ENCODE data around the gene PAK5. TPM values are rescaled to one million over a fixed set of nuclear protein-coding genes. Genes with fewer than 3 reads are reported as not detected.

Gene PAK5
- total and polyA plus RNA-seq, 2 donors = 0.19 to 0.75 TPM

DNA sequence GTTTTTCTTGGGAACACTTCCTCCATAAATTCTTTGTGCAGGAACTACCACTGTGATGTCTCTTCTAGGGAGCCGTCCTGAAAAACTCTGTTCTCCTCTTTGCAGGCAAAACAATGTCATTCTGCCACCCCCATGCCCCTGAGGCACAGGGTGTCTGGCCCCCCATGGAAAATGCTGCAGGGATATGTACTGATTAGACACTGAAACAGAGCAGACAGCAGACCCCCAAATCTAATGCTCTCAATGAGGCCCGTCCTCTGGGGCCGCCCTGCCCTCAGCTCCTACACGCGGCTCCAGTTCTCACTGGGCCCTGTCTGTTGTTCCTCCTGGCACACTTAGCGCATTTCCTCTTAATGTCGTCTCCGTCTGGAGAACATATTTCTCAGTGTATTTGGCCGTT is 227.0 kb downstream of the PAK5 start:
- H3K9me3 ChIP-seq (ENCODE audit: control insufficient read depth in 2 of 2, insufficient read depth in 1 of 2, low read length in 1 of 2) = no peaks in the 10 kb centered on the region
- H3K4me3 ChIP-seq (ENCODE audit: low read length in 2 of 2) = no peak overlapping the region
- no peak overlapping the region for H3K27ac ChIP-seq (ENCODE audit: low read depth in 1 of 2, low read length in 1 of 2)
- no peaks in the 10 kb centered on the region for H3K4me1 ChIP-seq (ENCODE audit: control insufficient read depth in 2 of 2, insufficient read depth in 2 of 2, low read length in 2 of 2)
- WGBS = 89% methylated on average over 9 of the region's 9 CpGs
- H3K36me3 ChIP-seq (ENCODE audit: control insufficient read depth in 2 of 2, insufficient read depth in 2 of 2, low read length in 1 of 2) = no peaks in the 10 kb centered on the region
- DNase-seq (ENCODE audit: low read depth in 6 of 9, low spot score in 9 of 9) = no peak
- no peaks in the 10 kb centered on the region for H3K27me3 ChIP-seq (ENCODE audit: control insufficient read depth in 2 of 2, insufficient read depth in 1 of 2, low read length in 1 of 2)

DNA sequence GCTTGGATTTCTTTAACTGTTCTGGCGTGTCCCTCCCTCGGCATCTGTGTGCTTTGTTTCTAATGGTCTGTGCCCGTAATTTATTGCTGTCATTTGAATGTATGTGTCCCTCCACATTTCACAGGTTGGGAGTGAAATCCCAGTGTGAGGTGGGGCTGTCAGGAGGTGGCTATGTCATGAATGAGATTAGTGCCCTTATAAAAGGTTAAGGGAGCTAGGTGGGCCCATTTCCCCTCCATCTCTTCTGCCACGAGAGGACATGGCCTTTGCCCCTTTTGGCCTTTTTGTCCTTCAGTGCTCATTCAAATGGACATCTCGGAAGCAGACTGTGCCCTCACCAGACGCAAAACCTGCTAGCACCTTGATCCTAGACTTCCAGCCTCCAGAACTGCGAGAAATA is 228.2 kb downstream of the PAK5 start:
- H3K9me3 ChIP-seq (ENCODE audit: control insufficient read depth in 2 of 2, insufficient read depth in 1 of 2, low read length in 1 of 2) = no peaks in the 10 kb centered on the region

DNA sequence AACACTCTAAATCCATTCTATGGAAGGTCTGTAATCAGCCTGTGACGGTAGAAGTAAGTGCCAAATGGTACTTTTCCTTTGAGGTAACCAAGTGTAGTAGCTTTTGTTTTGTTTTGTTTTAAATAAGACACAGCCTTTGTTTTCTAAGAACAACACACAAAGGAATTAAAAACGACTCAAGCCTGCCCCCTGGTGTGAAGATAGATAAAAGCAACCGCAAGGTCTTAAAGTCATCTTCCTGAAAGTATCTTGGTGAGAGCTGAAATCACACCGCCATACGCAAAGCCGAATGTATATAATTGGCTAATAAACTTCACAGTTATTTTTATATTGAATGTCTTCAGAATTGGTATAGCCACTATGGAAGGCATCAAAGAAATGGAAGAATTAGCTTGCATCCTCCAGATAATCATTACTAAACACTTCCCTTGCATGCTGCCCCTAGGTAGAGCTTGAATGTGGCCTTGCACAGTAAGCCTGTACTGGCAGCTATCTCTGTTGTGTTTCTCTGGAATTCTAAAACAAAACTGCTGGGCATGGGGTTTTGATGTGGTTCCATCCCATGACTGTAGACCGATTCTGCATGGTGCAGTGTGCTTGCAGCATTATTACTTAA is 228.9 kb downstream of the PAK5 start:
- no peak overlapping the region for H3K4me3 ChIP-seq (ENCODE audit: low read length in 2 of 2)
- no peaks in the 10 kb centered on the region for H3K9me3 ChIP-seq (ENCODE audit: control insufficient read depth in 2 of 2, insufficient read depth in 1 of 2, low read length in 1 of 2)
- H3K4me1 ChIP-seq (ENCODE audit: control insufficient read depth in 2 of 2, insufficient read depth in 2 of 2, low read length in 2 of 2) = no peaks in the 10 kb centered on the region
- H3K27ac ChIP-seq (ENCODE audit: low read depth in 1 of 2, low read length in 1 of 2) = no peak overlapping the region
- no peaks in the 10 kb centered on the region for H3K27me3 ChIP-seq (ENCODE audit: control insufficient read depth in 2 of 2, insufficient read depth in 1 of 2, low read length in 1 of 2)
- 31% methylated on average over 7 of the region's 7 CpGs for WGBS
- peak; percentile 26 to 79 (median 47) for DNase-seq (ENCODE audit: low read depth in 6 of 9, low spot score in 9 of 9)
- H3K36me3 ChIP-seq (ENCODE audit: control insufficient read depth in 2 of 2, insufficient read depth in 2 of 2, low read length in 1 of 2) = no peaks in the 10 kb centered on the region

More for the DNA sequence above, 228.2 kb downstream of the PAK5 start:
- no peak for DNase-seq (ENCODE audit: low read depth in 6 of 9, low spot score in 9 of 9)
- 82% methylated on average over 7 of the region's 7 CpGs for WGBS
- Histone ChIP-seq H3K27ac (ENCODE audit: low read depth in 1 of 2, low read length in 1 of 2) (no peak overlapping the region), H3K36me3 (ENCODE audit: control insufficient read depth in 2 of 2, insufficient read depth in 2 of 2, low read length in 1 of 2) (no peaks in the 10 kb centered on the region), H3K4me3 (ENCODE audit: low read length in 2 of 2) (no peak overlapping the region), H3K4me1 (ENCODE audit: control insufficient read depth in 2 of 2, insufficient read depth in 2 of 2, low read length in 2 of 2) (no peaks in the 10 kb centered on the region), H3K27me3 (ENCODE audit: control insufficient read depth in 2 of 2, insufficient read depth in 1 of 2, low read length in 1 of 2) (no peaks in the 10 kb centered on the region)

DNA sequence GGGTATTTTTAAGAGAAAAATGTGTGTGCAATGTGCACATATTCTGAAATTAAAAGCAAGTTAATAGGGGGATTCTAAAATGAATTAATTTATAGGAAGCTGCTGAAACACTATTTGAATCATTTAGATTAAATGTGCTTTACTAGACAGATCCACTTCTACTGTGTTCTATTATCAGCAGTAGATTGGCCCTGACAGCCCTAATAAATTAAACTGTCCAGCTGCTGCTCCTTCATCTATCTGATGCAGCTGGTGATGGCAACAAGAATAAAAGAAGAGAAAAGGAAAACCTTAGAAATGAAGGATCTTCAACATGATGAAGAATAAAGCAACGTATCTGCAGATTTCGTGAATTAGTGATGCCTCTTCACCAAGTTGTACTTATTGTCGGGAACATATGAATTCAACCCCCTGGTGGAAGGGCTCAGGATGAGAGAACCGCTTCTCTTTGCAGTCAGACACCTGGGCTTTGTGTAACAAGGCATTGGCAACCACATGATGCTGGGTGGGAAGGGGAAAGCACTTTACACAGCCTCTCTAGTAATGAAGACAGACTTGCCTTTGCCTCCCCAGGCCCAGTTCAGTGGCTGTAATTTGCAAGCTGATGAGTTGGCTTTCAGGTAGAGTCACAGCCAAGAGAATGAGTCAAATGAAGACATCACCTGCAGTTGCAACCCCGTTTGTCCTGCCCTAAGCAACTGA is 230.1 kb downstream of the PAK5 start:
- no peak overlapping the region for H3K4me3 ChIP-seq (ENCODE audit: low read length in 2 of 2)
- 95% methylated on average over 5 of the region's 5 CpGs for WGBS
- H3K27me3 ChIP-seq (ENCODE audit: control insufficient read depth in 2 of 2, insufficient read depth in 1 of 2, low read length in 1 of 2) = no peaks in the 10 kb centered on the region
- no peak overlapping the region for H3K27ac ChIP-seq (ENCODE audit: low read depth in 1 of 2, low read length in 1 of 2)
- no peaks in the 10 kb centered on the region for H3K36me3 ChIP-seq (ENCODE audit: control insufficient read depth in 2 of 2, insufficient read depth in 2 of 2, low read length in 1 of 2)
- no peak for DNase-seq (ENCODE audit: low read depth in 6 of 9, low spot score in 9 of 9)
- no peaks in the 10 kb centered on the region for H3K9me3 ChIP-seq (ENCODE audit: control insufficient read depth in 2 of 2, insufficient read depth in 1 of 2, low read length in 1 of 2)
- H3K4me1 ChIP-seq (ENCODE audit: control insufficient read depth in 2 of 2, insufficient read depth in 2 of 2, low read length in 2 of 2) = no peaks in the 10 kb centered on the region

- Histone ChIP-seq H3K27me3 (ENCODE audit: control insufficient read depth in 2 of 2, insufficient read depth in 1 of 2, low read length in 1 of 2) (no peaks in the 10 kb centered on the region), H3K36me3 (ENCODE audit: control insufficient read depth in 2 of 2, insufficient read depth in 2 of 2, low read length in 1 of 2) (no peaks in the 10 kb centered on the region), H3K9me3 (ENCODE audit: control insufficient read depth in 2 of 2, insufficient read depth in 1 of 2, low read length in 1 of 2) (no peaks in the 10 kb centered on the region), H3K4me1 (ENCODE audit: control insufficient read depth in 2 of 2, insufficient read depth in 2 of 2, low read length in 2 of 2) (no peaks in the 10 kb centered on the region), H3K27ac (ENCODE audit: low read depth in 1 of 2, low read length in 1 of 2) (no peak overlapping the region), H3K4me3 (ENCODE audit: low read length in 2 of 2) (no peak overlapping the region)
- 56% methylated on average over 4 of the region's 4 CpGs for WGBS
- DNase-seq (ENCODE audit: low read depth in 6 of 9, low spot score in 9 of 9) = no peak
These were observed 236.1 kb downstream of the PAK5 start for GRCh38 chr20:9602847-9603183.

GRCh38 chr20:9600562-9600961 is 238.3 kb downstream of the PAK5 start:
- H3K9me3 ChIP-seq (ENCODE audit: control insufficient read depth in 2 of 2, insufficient read depth in 1 of 2, low read length in 1 of 2) = peaks cover 0 to 1% of the 10 kb centered on the region in 2 donors
- no peaks in the 10 kb centered on the region for H3K4me1 ChIP-seq (ENCODE audit: control insufficient read depth in 2 of 2, insufficient read depth in 2 of 2, low read length in 2 of 2)
- H3K27me3 ChIP-seq (ENCODE audit: control insufficient read depth in 2 of 2, insufficient read depth in 1 of 2, low read length in 1 of 2) = no peaks in the 10 kb centered on the region
- H3K36me3 ChIP-seq (ENCODE audit: control insufficient read depth in 2 of 2, insufficient read depth in 2 of 2, low read length in 1 of 2) = no peaks in the 10 kb centered on the region
- 62% methylated on average over 1 of the region's 1 CpG for WGBS
- H3K4me3 ChIP-seq (ENCODE audit: low read length in 2 of 2) = no peak overlapping the region
- no peak for DNase-seq (ENCODE audit: low read depth in 6 of 9, low spot score in 9 of 9)
- H3K27ac ChIP-seq (ENCODE audit: low read depth in 1 of 2, low read length in 1 of 2) = no peak overlapping the region

- Histone ChIP-seq H3K27me3 (ENCODE audit: control insufficient read depth in 2 of 2, insufficient read depth in 1 of 2, low read length in 1 of 2) (no peaks in the 10 kb centered on the region), H3K36me3 (ENCODE audit: control insufficient read depth in 2 of 2, insufficient read depth in 2 of 2, low read length in 1 of 2) (no peaks in the 10 kb centered on the region), H3K27ac (ENCODE audit: low read depth in 1 of 2, low read length in 1 of 2) (no peak overlapping the region), H3K4me1 (ENCODE audit: control insufficient read depth in 2 of 2, insufficient read depth in 2 of 2, low read length in 2 of 2) (no peaks in the 10 kb centered on the region), H3K4me3 (ENCODE audit: low read length in 2 of 2) (no peak overlapping the region), H3K9me3 (ENCODE audit: control insufficient read depth in 2 of 2, insufficient read depth in 1 of 2, low read length in 1 of 2) (peaks cover 0 to 1% of the 10 kb centered on the region in 2 donors)
- WGBS = 85% methylated on average over 4 of the region's 4 CpGs
- no peak for DNase-seq (ENCODE audit: low read depth in 6 of 9, low spot score in 9 of 9)
These were observed 241.3 kb downstream of the PAK5 start for GRCh38 chr20:9597547-9597946.

- H3K9me3 ChIP-seq (ENCODE audit: control insufficient read depth in 2 of 2, insufficient read depth in 1 of 2, low read length in 1 of 2) = peaks cover 0 to 1% of the 10 kb centered on the region in 2 donors
- H3K27me3 ChIP-seq (ENCODE audit: control insufficient read depth in 2 of 2, insufficient read depth in 1 of 2, low read length in 1 of 2) = no peaks in the 10 kb centered on the region
- H3K4me1 ChIP-seq (ENCODE audit: control insufficient read depth in 2 of 2, insufficient read depth in 2 of 2, low read length in 2 of 2) = no peaks in the 10 kb centered on the region
- H3K4me3 ChIP-seq (ENCODE audit: low read length in 2 of 2) = no peak overlapping the region
- H3K27ac ChIP-seq (ENCODE audit: low read depth in 1 of 2, low read length in 1 of 2) = no peak overlapping the region
- WGBS = 83% methylated on average over 1 of the region's 1 CpG
- no peak for DNase-seq (ENCODE audit: low read depth in 6 of 9, low spot score in 9 of 9)
- no peaks in the 10 kb centered on the region for H3K36me3 ChIP-seq (ENCODE audit: control insufficient read depth in 2 of 2, insufficient read depth in 2 of 2, low read length in 1 of 2)
These were observed 243.1 kb downstream of the PAK5 start for GRCh38 chr20:9595763-9596162.

GRCh38 chr20:9594284-9594875 is 244.5 kb downstream of the PAK5 start:
- Histone ChIP-seq H3K4me1 (ENCODE audit: control insufficient read depth in 2 of 2, insufficient read depth in 2 of 2, low read length in 2 of 2) (no peaks in the 10 kb centered on the region), H3K9me3 (ENCODE audit: control insufficient read depth in 2 of 2, insufficient read depth in 1 of 2, low read length in 1 of 2) (peaks cover 0 to 1% of the 10 kb centered on the region in 2 donors), H3K27ac (ENCODE audit: low read depth in 1 of 2, low read length in 1 of 2) (no peak overlapping the region), H3K36me3 (ENCODE audit: control insufficient read depth in 2 of 2, insufficient read depth in 2 of 2, low read length in 1 of 2) (no peaks in the 10 kb centered on the region), H3K4me3 (ENCODE audit: low read length in 2 of 2) (no peak overlapping the region), H3K27me3 (ENCODE audit: control insufficient read depth in 2 of 2, insufficient read depth in 1 of 2, low read length in 1 of 2) (no peaks in the 10 kb centered on the region)
- DNase-seq (ENCODE audit: low read depth in 6 of 9, low spot score in 9 of 9) = no peak
- WGBS = 87% methylated on average over 1 of the region's 1 CpG
